Uterus (tissue), 4 donors: Measurements from ENCODE around the gene TOMT. TPM values are rescaled to one million over a fixed set of nuclear protein-coding genes. Genes with fewer than 3 reads are reported as not detected.

Experiments used
- DNase-seq, 2 donors: peaks; one replicate each; pipeline ENCODE4 v3.0.0-alpha.2; 2019 to 2020
- H3K27ac ChIP-seq, 2 donors: fragments of 200-600 bp; sonication (generic); 1 replicate in 1 of 2; 2 replicates in 1 of 2; pipeline ENCODE4 v1.5.1; 2016 to 2018
- H3K27me3 ChIP-seq, 2 donors: fragments of 200-600 bp; sonication (generic); one replicate each; pipeline ENCODE4 v1.5.1; 2018 to 2019; ENCODE audit warnings: control low read depth in 1 of 2
- H3K36me3 ChIP-seq, 2 donors: fragments of 200-600 bp; sonication (generic); one replicate each; pipeline ENCODE4 v1.5.1; 2019; ENCODE audit warnings: control low read depth in 1 of 2
- H3K4me1 ChIP-seq, 2 donors: fragments of 200-600 bp; sonication (generic); one replicate each; pipeline ENCODE4 v1.5.1; 2018 to 2019; ENCODE audit warnings: control low read depth in 1 of 2
- H3K4me3 ChIP-seq, 2 donors: fragments of 200-600 bp; sonication (generic); 1 replicate in 1 of 2; 2 replicates in 1 of 2; pipeline ENCODE4 v1.5.1; 2018 to 2019; ENCODE audit warnings: mild to moderate bottlenecking in 1 of 2
- H3K9me3 ChIP-seq, 2 donors: fragments of 200-600 bp; sonication (generic); one replicate each; pipeline ENCODE4 v1.5.1; 2019; ENCODE audit warnings: control low read depth in 1 of 2
- POLR2A ChIP-seq, 2 donors: fragments of 450-650 bp; IDR thresholded peaks; one replicate each; pipeline ENCODE4 v1.6.1; 2016; ENCODE audit warnings: antibody characterized with exemption in 2 of 2, mild to moderate bottlenecking in 1 of 2, moderate library complexity in 1 of 2
- intact Hi-C: fragments of 100-400 bp; cut with DNase I; formaldehyde crosslinking; loops from one replicate; pipeline ENCODE4 v1.15.1; 2023; ENCODE audit warnings: low total_unique reads
- total RNA-seq, 4 donors: library from RNA; depleted of rRNA in 3 of 4; stranded (reverse); fragments of >200 nt in 3 of 4; gene quantifications; one replicate each; pipeline versions ENCODE4 v1.1.0 to v1.2.4, GENCODE V29; 2014 to 2023
- TF ChIP-seq, protein P1 (sequence below), 4 experiments: fragments of 200-600 bp in 2 of 4; fragments of 450-650 bp in 2 of 4; sonication (generic) in 2 of 4; IDR thresholded peaks; one replicate each; pipeline ENCODE4 v1.5.1; 2016 to 2019; ENCODE audit warnings: antibody characterized with exemption in 4 of 4, mild to moderate bottlenecking in 2 of 4, moderate library complexity in 1 of 4
- donor health status: DM: yes; HTN: yes; CAD: no.

TOMT gene
- total RNA-seq, 4 donors from 2014 or later, result not detected

- DNase-seq, result no peak
- TF ChIP-seq, protein P1, sequence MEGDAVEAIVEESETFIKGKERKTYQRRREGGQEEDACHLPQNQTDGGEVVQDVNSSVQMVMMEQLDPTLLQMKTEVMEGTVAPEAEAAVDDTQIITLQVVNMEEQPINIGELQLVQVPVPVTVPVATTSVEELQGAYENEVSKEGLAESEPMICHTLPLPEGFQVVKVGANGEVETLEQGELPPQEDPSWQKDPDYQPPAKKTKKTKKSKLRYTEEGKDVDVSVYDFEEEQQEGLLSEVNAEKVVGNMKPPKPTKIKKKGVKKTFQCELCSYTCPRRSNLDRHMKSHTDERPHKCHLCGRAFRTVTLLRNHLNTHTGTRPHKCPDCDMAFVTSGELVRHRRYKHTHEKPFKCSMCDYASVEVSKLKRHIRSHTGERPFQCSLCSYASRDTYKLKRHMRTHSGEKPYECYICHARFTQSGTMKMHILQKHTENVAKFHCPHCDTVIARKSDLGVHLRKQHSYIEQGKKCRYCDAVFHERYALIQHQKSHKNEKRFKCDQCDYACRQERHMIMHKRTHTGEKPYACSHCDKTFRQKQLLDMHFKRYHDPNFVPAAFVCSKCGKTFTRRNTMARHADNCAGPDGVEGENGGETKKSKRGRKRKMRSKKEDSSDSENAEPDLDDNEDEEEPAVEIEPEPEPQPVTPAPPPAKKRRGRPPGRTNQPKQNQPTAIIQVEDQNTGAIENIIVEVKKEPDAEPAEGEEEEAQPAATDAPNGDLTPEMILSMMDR (IDR thresholded peaks at IDR 0.05), result no peak
- no peak for TF ChIP-seq POLR2A (IDR thresholded peaks at IDR 0.05)
- Histone ChIP-seq H3K9me3 (no peaks in the 10 kb centered on the region), H3K4me1 (peaks cover 0 to 15% of the 10 kb centered on the region in 2 donors), H3K36me3 (no peaks in the 10 kb centered on the region), H3K4me3 (no peak overlapping the region), H3K27me3 (no peaks in the 10 kb centered on the region), H3K27ac (peak overlapping the region; percentile 80 to 82)
- intact Hi-C loops, result no loop called here
Measured at GRCh38 chr11:72067676-72068075, 38.0 kb upstream of the TOMT start.

DNA sequence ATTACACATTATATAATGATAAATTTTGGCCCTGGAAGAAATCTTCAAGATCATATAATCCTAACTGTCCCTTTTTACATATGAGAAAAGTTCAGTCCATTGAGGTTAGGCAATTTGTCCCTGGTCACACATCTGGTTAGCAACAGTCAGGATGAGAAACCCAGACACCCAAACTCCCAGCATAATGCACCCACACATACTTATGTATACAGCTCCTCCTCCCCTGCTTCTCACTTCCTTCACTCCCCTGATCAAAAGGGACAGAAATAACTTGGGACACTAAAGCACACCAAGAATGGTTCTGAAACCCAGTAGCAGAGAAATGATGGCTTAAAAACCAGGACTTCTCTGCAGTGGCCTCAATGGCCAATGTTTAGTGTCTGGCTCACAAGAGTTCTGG is 36.5 kb upstream of the TOMT start:
- H3K27me3 ChIP-seq, result no peaks in the 10 kb centered on the region
- peaks cover 0 to 15% of the 10 kb centered on the region in 2 donors for H3K4me1 ChIP-seq
- H3K4me3 ChIP-seq, result no peak overlapping the region
- intact Hi-C loops, result no loop called here
- TF ChIP-seq, protein P1 (IDR thresholded peaks at IDR 0.05), result no peak
- TF ChIP-seq POLR2A (IDR thresholded peaks at IDR 0.05), result no peak
- DNase-seq, result no peak
- H3K36me3 ChIP-seq, result no peaks in the 10 kb centered on the region
- H3K9me3 ChIP-seq, result no peaks in the 10 kb centered on the region
- peak overlapping the region; percentile 80 to 82 for H3K27ac ChIP-seq

DNA sequence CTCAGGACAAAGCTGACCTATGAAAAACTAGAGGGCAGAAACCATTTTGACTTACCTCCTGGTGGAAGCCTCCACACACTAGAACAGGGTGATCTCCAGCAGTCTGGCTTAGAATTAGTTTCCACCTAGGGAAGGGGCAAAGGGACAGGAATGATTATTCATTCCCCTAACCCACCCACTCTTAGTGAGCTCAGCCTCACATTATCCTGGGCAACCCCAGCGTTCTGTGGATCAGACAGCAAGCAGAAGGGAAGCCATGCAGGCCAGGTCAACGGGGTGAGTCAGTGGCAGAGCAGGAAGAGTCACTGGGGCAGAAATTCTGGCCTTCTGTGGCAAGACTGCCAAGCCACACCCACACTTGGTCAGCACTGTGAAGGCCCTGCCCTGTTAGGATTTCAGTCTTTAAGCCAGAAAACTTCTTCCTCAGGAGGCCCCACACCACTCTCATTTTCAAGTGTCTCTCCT is 35.9 kb upstream of the TOMT start:
- peak overlapping the region; percentile 80 to 82 for H3K27ac ChIP-seq
- TF ChIP-seq, protein P1 (IDR thresholded peaks at IDR 0.05), result no peak
- peak in 1 of 2 donors; percentile 18 for TF ChIP-seq POLR2A (IDR thresholded peaks at IDR 0.05)
- H3K9me3 ChIP-seq, result no peaks in the 10 kb centered on the region
- no peaks in the 10 kb centered on the region for H3K36me3 ChIP-seq
- H3K4me1 ChIP-seq, result peaks cover 0 to 15% of the 10 kb centered on the region in 2 donors
- intact Hi-C loops, result no loop called here
- H3K27me3 ChIP-seq, result no peaks in the 10 kb centered on the region
- DNase-seq, result peak; percentile 80 to 86
- H3K4me3 ChIP-seq, result no peak overlapping the region

GRCh38 chr11:72070491-72070890 is 35.2 kb upstream of the TOMT start:
- peak overlapping the region; percentile 80 to 82 for H3K27ac ChIP-seq
- no peaks in the 10 kb centered on the region for H3K9me3 ChIP-seq
- no peaks in the 10 kb centered on the region for H3K27me3 ChIP-seq
- no peaks in the 10 kb centered on the region for H3K36me3 ChIP-seq
- TF ChIP-seq, protein P1 (IDR thresholded peaks at IDR 0.05), result no peak
- no peak for TF ChIP-seq POLR2A (IDR thresholded peaks at IDR 0.05)
- H3K4me1 ChIP-seq, result peaks cover 0 to 15% of the 10 kb centered on the region in 2 donors
- intact Hi-C loops, result no loop called here
- no peak overlapping the region for H3K4me3 ChIP-seq
- no peak for DNase-seq

GRCh38 chr11:72072348-72072747 is 33.4 kb upstream of the TOMT start:
- no peaks in the 10 kb centered on the region for H3K27me3 ChIP-seq
- no peak for DNase-seq
- intact Hi-C loops, result no loop called here
- peaks cover 0 to 15% of the 10 kb centered on the region in 2 donors for H3K4me1 ChIP-seq
- H3K27ac ChIP-seq, result peak overlapping the region; percentile 25 to 82
- no peak for TF ChIP-seq POLR2A (IDR thresholded peaks at IDR 0.05)
- TF ChIP-seq, protein P1 (IDR thresholded peaks at IDR 0.05), result no peak
- no peak overlapping the region for H3K4me3 ChIP-seq
- H3K9me3 ChIP-seq, result no peaks in the 10 kb centered on the region
- no peaks in the 10 kb centered on the region for H3K36me3 ChIP-seq
